Inflammatory macrophage (primary cell): ENCODE results near the gene ARNT2.

Experiments
- DNase-seq, 2 donors: peaks; one replicate each; pipeline ENCODE4 v3.0.0-alpha.2; 2020 to 2022

Gene ARNT2

DNA sequence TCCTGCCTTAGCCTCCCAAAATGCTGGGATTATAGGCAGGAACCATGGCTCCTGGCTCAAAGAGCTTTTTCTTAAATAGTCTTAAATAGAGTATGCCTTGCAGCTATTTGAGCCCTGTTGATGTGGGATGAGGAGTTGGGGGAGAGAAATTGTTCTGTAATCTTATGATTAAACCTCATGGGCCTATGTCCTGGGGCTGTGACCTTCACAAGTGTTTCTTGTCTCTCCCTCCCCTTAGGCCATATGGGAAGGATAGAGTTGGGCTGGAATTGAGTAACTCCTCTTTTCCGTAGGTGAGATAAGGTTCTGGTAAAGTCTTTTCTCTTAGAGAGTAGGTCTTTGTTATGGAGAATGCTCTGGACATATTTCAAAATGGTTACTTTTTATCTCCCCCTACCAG lies 114.3 kb downstream of the ARNT2 start:
- DNase-seq: no peak

DNA sequence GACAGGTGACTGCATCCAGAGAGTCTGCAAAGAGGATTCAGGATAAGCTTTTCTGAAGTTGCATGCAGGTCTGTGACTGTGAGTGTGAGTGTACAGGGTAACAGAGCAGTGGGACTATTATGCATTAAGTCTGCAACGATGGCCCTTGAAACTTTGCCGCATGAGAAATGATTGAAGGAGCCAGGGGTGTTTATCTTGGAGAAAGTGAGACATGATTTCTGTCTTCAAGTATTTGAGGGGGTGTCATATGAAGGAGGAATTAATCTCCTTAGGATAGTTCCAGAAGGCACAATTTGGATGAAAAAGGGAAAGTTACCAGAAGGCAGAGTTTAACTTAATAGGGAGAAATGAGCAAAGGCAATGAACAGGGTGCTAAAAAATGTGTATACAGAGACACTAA lies 119.6 kb downstream of the ARNT2 start:
- DNase-seq: no peak

GRCh38 chr15:80525853-80526252 lies 121.7 kb downstream of the ARNT2 start:
- DNase-seq: no peak

GRCh38 chr15:80526556-80527340 lies 122.6 kb downstream of the ARNT2 start:
- DNase-seq: no peak

DNA sequence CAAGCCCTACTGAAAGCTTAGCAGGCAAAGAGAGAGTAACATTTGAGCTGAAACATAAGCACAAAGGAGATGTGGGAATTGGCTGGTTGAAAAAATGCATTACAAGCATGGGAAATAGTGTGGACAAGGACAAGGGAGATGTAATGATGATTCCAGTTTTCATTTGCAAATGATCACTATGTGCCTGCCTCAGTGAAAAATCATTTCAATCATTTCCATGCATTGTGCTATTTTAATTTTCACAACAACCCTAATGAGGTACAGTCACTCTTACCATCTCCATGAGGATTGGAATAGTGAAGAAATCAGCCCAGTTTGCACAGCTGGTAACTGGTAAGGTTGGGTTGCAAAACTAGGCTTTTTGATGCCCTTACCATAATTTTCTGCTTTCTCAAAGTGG lies 123.2 kb downstream of the ARNT2 start:
- no peak for DNase-seq

DNA sequence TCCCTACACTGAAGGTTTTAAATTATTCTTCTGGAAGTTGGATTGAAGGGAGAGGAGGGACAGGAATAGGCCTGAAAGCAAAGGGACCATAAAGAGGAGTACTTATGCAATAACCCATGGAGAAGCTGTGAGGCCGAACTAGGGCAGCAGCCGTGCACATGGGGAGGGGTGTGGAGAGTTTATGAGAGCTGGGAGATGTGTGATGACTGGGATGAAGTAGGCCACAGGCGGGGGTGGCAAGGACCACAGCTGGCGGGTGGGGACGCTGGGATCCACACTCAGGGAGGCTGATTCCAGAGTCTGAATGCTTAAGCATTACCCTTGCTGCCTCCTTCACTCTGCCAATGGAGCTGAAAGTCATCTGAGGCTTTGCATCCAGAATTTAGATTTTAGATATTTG lies 123.8 kb downstream of the ARNT2 start:
- no peak for DNase-seq

DNA sequence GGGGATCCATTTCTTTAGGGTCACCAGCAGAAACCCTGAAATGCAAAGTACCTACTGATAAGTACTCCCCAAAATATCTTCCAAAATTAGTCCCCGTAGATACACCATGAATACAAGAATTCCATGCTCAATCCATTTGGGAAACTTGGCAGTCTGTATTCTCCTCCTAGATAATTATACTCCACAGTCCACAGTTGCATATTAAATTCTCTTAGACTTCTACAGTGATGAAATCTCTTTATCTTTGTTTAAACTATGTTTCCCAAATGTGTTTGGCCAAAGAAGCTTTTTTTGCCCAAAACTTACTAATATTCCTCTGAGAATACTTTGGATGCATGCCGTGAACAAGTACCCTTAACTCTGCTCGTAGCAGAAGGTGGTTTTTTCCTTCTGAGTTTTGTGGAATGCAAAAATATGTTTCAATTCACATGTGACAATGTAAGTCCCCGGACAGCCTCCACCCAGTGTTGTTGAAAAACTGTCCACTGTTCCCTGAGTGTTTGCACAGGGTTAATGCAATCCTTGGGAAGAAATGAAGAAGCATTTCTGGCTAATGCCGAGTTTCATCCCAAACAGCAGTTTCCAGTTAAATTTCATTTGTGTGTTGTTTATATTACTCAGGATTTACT lies 126.7 kb downstream of the ARNT2 start:
- DNase-seq: no peak

GRCh38 chr15:80531388-80531787 lies 127.2 kb downstream of the ARNT2 start:
- DNase-seq: no peak

DNA sequence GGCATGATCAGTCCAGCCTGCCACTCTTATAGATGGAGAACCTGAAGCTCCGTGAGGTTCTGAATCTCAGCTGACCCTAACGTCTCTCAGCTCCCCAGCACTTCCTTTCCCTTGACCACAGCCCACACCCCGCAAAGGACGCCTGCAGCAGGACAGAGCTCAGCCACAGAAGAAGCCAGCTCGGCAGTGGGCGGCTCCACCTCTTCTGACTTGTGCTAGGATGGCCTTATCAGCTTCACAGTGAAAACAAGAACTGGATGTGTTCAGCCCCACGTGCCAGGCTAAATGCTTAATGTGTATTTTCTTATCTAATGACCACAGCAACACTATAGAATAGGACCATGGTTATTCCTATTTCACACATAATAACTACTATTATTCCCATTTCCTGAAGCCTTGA lies 127.6 kb downstream of the ARNT2 start:
- DNase-seq: peak in 1 of 2 donors; percentile 24

DNA sequence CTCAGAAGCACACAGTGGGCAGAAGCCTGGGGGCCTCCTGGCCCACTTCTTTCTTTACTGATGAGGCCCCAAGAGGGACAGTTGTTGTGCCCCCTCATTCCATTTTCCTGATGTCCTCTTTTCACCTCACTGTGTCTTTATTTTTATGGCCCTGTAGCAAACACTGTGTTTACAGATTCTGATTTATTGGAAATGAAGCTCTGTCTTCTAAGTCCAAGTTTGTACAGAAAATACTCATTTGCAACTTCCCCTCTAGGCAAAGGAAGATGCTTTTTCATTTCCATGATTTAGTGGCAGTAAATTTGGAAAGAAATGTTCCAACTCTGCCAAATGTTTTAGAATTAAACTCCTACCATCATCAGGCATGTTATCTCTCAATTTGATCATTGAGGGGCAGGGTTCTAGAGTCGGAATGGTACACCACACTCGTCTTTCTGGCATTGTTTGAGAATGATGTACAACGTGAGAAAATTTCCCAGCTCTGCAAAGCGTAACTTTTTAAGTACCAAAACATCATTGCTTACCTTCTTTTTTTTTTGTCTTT lies 129.7 kb downstream of the ARNT2 start:
- DNase-seq: no peak

DNA sequence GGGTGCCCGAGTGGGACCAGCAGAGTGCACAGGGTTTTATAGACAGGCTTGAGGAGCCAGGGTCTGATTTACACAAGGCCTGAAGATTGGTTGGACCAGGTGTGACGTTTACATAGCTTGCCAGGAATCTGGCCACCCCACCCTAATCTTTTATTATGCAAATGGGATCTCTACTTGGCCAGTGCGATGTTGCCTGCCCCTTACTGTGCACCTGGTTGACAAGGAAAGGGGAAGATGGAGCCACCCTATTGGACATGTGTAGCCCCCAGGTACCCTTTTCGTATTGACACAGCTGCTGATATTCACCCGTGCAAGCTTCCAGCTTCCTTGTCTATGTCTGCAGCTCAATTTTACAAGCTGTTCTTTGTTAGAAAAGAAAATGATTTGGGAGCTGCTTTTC lies 132.0 kb downstream of the ARNT2 start:
- DNase-seq: no peak

- no peak for DNase-seq
Observed at GRCh38 chr15:80536716-80537115, 132.5 kb downstream of the ARNT2 start.

DNA sequence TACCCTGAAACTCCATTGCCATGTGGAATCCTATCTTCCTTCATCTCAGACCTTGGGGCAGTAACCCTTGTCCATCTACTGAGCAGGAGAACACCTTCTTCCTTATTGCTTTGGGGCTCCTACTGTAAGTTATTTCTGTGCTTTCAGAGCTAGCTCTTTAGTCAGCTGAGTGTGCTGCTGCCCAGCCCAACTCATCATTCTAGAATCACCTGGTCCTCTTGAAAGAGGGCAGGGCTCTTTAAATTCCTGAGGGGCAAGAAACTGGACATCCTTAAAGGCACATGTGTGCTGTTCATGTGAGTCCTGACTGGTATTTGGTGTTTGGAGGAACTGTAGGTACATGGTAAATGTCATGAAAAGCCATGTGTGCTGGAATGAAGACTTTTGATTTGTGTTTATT lies 140.9 kb downstream of the ARNT2 start:
- no peak for DNase-seq

DNA sequence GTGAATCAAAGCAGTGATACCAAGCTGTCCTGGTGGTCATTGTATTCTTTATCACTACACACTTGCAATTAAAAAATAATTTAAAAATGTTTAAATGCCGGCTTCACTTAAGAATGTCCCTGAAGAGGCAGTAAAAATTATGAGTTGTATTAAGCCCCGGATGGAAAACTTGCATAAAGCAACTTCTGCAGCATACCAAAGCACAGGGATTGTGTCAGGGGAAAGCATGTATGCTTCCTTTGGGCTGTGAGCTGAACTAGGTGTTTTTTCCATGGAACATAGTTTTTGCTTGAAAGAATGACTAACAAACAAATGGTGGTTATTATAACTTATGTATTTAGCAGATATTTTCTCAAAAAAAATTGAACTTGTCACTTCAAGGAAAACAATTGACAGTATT lies 143.1 kb downstream of the ARNT2 start:
- no peak for DNase-seq

DNA sequence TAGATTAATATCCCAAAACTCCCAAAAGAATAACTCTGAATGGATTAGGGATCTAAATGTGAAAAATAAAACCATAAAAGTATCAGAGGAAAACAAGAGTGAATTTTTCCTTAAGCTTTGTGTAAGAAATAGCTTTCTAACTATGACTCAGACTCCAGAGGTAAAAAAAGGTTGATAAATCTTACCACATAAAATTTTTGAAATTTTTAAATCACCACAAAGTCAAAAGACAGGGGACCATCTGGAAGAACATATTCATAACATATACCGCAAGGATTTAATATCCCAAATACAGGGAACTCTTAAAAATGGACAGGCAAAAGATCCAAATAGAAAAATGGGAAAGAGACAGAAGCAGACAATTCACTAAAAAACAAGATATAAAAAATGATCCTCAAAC lies 145.0 kb downstream of the ARNT2 start:
- DNase-seq: no peak

GRCh38 chr15:80549654-80550053 lies 145.5 kb downstream of the ARNT2 start:
- DNase-seq: no peak

GRCh38 chr15:80550219-80550907 lies 146.2 kb downstream of the ARNT2 start:
- DNase-seq: no peak

DNA sequence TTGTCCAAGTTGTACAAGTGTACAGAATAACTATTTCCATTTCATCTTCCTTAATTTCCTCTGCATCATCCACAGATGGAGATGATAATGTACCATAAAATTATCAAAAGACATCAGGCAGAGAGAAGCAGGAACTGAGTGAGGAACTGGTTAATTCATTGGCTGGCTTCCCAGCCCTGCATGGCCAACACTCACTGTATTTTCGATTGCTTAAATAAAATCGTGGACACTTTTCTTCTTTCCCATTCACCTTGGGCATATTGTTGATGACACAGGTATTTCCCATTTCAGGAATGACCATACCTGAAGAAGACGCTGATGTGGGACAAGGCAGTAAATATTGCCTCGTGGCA lies 146.7 kb downstream of the ARNT2 start:
- DNase-seq: no peak

GRCh38 chr15:80551348-80551747 lies 147.2 kb downstream of the ARNT2 start:
- DNase-seq: no peak

DNA sequence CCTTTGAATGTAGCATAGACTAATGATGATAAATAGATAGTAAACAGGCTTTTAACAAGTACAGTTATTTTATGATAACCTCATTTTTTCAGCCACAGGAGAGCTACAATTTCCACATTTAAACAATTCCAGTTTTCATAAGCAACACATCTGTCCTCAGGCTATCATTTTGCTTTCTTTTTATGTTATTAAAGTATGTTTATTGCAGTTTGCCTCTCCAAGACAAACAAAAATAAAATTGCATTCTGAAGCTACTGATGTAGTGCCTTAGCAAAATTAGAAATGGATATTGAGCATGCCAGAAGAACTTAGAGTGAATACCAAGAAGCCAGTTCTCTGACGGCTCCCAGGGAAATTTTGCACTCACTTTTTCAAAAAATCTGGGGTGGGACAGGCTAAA lies 150.4 kb downstream of the ARNT2 start:
- DNase-seq: no peak

DNA sequence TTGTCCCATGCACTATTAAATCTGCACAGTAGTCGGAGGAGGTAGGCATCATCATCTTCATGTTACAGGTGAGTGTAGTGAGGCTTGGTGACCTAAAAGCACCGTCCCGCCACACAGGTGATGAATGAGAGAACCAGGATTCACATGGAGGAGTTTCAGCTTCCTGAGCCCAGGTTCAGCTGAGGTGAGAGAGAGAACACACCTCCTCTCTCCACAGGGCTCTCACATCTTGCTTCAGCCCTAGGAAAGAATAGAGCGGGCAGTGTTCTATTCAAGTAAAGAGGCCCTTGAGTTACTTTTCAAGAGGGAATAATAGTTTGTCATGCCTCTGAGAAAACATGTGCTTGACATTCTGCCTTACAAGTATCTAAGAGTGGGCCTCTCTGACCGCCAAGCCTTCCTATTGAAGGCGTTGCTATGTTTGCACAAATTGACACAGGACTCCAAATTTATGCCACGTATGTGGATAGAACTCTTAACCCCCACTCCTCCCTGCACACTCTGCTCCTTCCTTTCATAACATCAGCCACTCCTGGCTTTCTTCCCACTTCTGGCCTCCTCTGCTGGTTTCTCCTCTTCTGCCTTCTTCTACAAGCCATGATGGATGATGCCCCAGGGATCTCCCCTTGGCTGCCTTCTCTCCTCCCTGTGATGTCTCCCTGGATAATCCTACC lies 152.6 kb downstream of the ARNT2 start:
- no peak for DNase-seq

DNA sequence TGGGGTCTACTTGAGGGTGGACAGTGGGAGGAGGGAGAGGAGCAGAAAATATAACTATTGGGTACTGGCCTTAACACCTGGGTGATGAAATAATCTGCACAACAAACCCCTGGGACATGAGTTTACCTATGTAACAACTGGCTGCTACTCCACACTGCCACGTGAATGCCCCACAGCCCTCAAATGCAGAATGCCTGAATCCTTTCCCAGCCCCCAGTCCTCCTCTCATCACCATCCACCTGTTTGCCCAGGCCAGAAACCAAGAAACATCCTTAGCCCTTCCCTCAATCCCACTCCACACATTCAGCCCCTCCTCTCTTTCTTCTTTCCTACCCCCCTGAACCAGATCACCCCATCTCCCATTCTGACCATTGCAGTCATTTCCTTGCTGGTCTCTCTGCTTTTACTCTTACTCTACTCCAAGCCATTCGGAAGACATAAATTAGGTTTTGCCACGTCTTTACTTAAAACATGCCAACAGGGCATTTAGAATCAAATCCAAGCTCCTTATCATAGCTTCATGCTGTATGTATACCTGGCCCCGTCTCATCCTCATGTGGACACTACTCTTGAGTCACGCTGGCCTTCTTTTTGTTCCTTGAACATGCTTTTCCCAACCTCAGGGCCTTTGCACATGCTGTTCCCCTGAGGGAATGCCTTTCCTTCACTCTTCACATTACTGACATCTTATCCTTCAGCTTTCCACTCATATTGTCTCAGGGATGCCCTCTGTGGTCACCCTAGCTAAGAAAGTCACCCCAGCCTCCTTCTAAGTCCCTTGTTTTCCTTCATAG lies 153.5 kb downstream of the ARNT2 start:
- DNase-seq: no peak
